ENCODE data around the gene PEX14. TPM values are rescaled to one million over a fixed set of nuclear protein-coding genes. Genes with fewer than 3 reads are reported as not detected.

The PEX14 gene
- total and polyA plus RNA-seq, 9 of the 15 experiments (the other 6 are each of a cell fraction or from before 2014, with no cell fraction given): 2.6 to 45.7 (median 22.7) TPM

- TF ChIP-seq, protein P1, sequence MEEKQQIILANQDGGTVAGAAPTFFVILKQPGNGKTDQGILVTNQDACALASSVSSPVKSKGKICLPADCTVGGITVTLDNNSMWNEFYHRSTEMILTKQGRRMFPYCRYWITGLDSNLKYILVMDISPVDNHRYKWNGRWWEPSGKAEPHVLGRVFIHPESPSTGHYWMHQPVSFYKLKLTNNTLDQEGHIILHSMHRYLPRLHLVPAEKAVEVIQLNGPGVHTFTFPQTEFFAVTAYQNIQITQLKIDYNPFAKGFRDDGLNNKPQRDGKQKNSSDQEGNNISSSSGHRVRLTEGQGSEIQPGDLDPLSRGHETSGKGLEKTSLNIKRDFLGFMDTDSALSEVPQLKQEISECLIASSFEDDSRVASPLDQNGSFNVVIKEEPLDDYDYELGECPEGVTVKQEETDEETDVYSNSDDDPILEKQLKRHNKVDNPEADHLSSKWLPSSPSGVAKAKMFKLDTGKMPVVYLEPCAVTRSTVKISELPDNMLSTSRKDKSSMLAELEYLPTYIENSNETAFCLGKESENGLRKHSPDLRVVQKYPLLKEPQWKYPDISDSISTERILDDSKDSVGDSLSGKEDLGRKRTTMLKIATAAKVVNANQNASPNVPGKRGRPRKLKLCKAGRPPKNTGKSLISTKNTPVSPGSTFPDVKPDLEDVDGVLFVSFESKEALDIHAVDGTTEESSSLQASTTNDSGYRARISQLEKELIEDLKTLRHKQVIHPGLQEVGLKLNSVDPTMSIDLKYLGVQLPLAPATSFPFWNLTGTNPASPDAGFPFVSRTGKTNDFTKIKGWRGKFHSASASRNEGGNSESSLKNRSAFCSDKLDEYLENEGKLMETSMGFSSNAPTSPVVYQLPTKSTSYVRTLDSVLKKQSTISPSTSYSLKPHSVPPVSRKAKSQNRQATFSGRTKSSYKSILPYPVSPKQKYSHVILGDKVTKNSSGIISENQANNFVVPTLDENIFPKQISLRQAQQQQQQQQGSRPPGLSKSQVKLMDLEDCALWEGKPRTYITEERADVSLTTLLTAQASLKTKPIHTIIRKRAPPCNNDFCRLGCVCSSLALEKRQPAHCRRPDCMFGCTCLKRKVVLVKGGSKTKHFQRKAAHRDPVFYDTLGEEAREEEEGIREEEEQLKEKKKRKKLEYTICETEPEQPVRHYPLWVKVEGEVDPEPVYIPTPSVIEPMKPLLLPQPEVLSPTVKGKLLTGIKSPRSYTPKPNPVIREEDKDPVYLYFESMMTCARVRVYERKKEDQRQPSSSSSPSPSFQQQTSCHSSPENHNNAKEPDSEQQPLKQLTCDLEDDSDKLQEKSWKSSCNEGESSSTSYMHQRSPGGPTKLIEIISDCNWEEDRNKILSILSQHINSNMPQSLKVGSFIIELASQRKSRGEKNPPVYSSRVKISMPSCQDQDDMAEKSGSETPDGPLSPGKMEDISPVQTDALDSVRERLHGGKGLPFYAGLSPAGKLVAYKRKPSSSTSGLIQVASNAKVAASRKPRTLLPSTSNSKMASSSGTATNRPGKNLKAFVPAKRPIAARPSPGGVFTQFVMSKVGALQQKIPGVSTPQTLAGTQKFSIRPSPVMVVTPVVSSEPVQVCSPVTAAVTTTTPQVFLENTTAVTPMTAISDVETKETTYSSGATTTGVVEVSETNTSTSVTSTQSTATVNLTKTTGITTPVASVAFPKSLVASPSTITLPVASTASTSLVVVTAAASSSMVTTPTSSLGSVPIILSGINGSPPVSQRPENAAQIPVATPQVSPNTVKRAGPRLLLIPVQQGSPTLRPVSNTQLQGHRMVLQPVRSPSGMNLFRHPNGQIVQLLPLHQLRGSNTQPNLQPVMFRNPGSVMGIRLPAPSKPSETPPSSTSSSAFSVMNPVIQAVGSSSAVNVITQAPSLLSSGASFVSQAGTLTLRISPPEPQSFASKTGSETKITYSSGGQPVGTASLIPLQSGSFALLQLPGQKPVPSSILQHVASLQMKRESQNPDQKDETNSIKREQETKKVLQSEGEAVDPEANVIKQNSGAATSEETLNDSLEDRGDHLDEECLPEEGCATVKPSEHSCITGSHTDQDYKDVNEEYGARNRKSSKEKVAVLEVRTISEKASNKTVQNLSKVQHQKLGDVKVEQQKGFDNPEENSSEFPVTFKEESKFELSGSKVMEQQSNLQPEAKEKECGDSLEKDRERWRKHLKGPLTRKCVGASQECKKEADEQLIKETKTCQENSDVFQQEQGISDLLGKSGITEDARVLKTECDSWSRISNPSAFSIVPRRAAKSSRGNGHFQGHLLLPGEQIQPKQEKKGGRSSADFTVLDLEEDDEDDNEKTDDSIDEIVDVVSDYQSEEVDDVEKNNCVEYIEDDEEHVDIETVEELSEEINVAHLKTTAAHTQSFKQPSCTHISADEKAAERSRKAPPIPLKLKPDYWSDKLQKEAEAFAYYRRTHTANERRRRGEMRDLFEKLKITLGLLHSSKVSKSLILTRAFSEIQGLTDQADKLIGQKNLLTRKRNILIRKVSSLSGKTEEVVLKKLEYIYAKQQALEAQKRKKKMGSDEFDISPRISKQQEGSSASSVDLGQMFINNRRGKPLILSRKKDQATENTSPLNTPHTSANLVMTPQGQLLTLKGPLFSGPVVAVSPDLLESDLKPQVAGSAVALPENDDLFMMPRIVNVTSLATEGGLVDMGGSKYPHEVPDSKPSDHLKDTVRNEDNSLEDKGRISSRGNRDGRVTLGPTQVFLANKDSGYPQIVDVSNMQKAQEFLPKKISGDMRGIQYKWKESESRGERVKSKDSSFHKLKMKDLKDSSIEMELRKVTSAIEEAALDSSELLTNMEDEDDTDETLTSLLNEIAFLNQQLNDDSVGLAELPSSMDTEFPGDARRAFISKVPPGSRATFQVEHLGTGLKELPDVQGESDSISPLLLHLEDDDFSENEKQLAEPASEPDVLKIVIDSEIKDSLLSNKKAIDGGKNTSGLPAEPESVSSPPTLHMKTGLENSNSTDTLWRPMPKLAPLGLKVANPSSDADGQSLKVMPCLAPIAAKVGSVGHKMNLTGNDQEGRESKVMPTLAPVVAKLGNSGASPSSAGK (IDR thresholded peaks at IDR 0.05): 0 out of 2 replicates have a peak, but pooled peaks have one; percentile 16
- no peak for TF ChIP-seq ZBTB1 (CRISPR knock-in tag; IDR thresholded peaks at IDR 0.05; ENCODE audit: borderline replicate concordance, low read depth)
- TF ChIP-seq POLR2G (IDR thresholded peaks at IDR 0.05; ENCODE audit: low read depth, low read length): no peak
- no peak for TF ChIP-seq ETS2 (tag; IDR thresholded peaks at IDR 0.05; ENCODE audit: borderline replicate concordance, poor library complexity, severe bottlenecking)
- TF ChIP-seq SMAD3 (CRISPR knock-in tag; conservative IDR thresholded peaks at IDR 0.05): no peak
- no peak for TF ChIP-seq ILK (tag; IDR thresholded peaks at IDR 0.05; ENCODE audit: borderline replicate concordance, low read depth)
Observed at GRCh38 chr1:10652626-10653025, 177.9 kb downstream of the PEX14 start (continued).
